H1 (cell line): ENCODE data around the gene SNED1. TPM values are rescaled to one million over a fixed set of nuclear protein-coding genes. Genes with fewer than 3 reads are reported as not detected.

ENCODE experiments used
- ASH2L ChIP-seq: fragments of 200-600, 300-600 bp; sonication (generic); IDR thresholded peaks from one replicate; pipeline ENCODE4 v1.7.1; 2017; ENCODE audit warnings: low read length
- ATF2 ChIP-seq: IDR thresholded peaks from 2 replicates; pipeline ENCODE4 v1.6.1; 2012; ENCODE audit warnings: low read length, inconsistent platforms
- BRCA1 ChIP-seq: IDR thresholded peaks from 2 replicates; pipeline ENCODE4 v1.6.1; 2012; ENCODE audit warnings: low read depth, low read length, improper control_type of control experiment
- CEBPB ChIP-seq: IDR thresholded peaks from 2 replicates; pipeline ENCODE4 v1.6.1; 2012; ENCODE audit warnings: low read depth, low read length
- CTBP2 ChIP-seq: IDR thresholded peaks from 2 replicates; pipeline ENCODE4 v1.7.0; 2011; ENCODE audit warnings: borderline replicate concordance, mild to moderate bottlenecking, moderate library complexity, mixed read lengths, low read length; ENCODE audit not compliant: insufficient read depth, insufficient read length
- KDM5A ChIP-seq: fragments of 200-600 bp; IDR thresholded peaks from 2 replicates; pipeline ENCODE4 v1.7.1; 2012; ENCODE audit warnings: mild to moderate bottlenecking, low read length, inconsistent platforms, mixed read lengths
- POU5F1 ChIP-seq: IDR thresholded peaks from 2 replicates; pipeline ENCODE4 v1.6.1; 2011; ENCODE audit warnings: low read depth, mild to moderate bottlenecking, low read length, moderate library complexity
- polyA plus RNA-seq, 7 experiments: library from polyadenylated mRNA; depleted of rRNA in 3 of 7; stranded (reverse) in 5 of 7; unstranded in 2 of 7; fragments of >200 nt in 5 of 7; fragments of 200-250 nt in 2 of 7; gene quantifications; 1 replicate in 5 of 7; 2 replicates in 1 of 7; 4 replicates in 1 of 7; pipeline versions ENCODE4 v1.2.1 to v1.2.3, GENCODE V29; 2011 to 2013; ENCODE audit warnings: missing spikeins in 2 of 7, mixed read lengths in 2 of 7
- total RNA-seq: library from RNA; stranded (reverse); fragmentation: NEBNext Ultra II Directional; extraction: Animal tissue kit (Norgen Biotek cat#: 25700); gene quantifications from 2 replicates; pipeline ENCODE4 v1.2.1, GENCODE V29; 2021

Gene SNED1
- total and polyA plus RNA-seq, 2 of the 8 experiments (the other 6 are each of a cell fraction or from before 2014, with no cell fraction given) = 1.9 TPM

GRCh38 chr2:241050624-241051577 lies 52.5 kb downstream of the SNED1 start (continued):
- no peak for TF ChIP-seq ATF2
- no peak for TF ChIP-seq CEBPB
- TF ChIP-seq KDM5A = no peak
- TF ChIP-seq CTBP2 = no peak
- no peak for TF ChIP-seq POU5F1
- no peak for TF ChIP-seq ASH2L
- no peak for TF ChIP-seq BRCA1
